Heart left ventricle (tissue), 16 donors: ENCODE measurements around the gene USP22. TPM values are rescaled to one million over a fixed set of nuclear protein-coding genes. Genes with fewer than 3 reads are reported as not detected.

Experiments
- ATAC-seq, 4 donors: fragments of 200-7000 bp; cut with Tn5 transposase; one replicate each; pipeline ENCODE4 v1.9.1; 2020 to 2022; ENCODE audit warnings: moderate library complexity in 4 of 4, mild to moderate bottlenecking in 3 of 4, moderate number of reproducible peaks in 1 of 4
- DNase-seq, 5 donors: peaks; one replicate each; pipeline ENCODE4 v3.0.0-alpha.2; 2020
- H3K27ac ChIP-seq, 12 donors: fragments of 200-600 bp; sonication (generic) in 4 of 12; one replicate each; pipeline versions ENCODE4 v1.5.0 to v1.8.0; 2016 to 2022; ENCODE audit warnings: mild to moderate bottlenecking in 2 of 12
- H3K27me3 ChIP-seq, 9 donors: fragments of 200-600 bp; sonication (generic) in 2 of 9; one replicate each; pipeline versions ENCODE4 v1.5.1 to v1.8.0; 2016 to 2022; ENCODE audit warnings: mild to moderate bottlenecking in 3 of 9
- H3K36me3 ChIP-seq, 9 donors: fragments of 200-600 bp; sonication (generic) in 2 of 9; one replicate each; pipeline versions ENCODE4 v1.5.0 to v1.8.0; 2018 to 2022; ENCODE audit warnings: mild to moderate bottlenecking in 2 of 9
- H3K4me1 ChIP-seq, 12 donors: fragments of 200-600 bp; sonication (generic) in 4 of 12; one replicate each; pipeline versions ENCODE4 v1.5.0 to v1.8.0; 2016 to 2022; ENCODE audit warnings: mild to moderate bottlenecking in 3 of 12
- H3K4me3 ChIP-seq, 12 donors: fragments of 200-600 bp; sonication (generic) in 4 of 12; one replicate each; pipeline versions ENCODE4 v1.5.0 to v1.8.0; 2017 to 2022; ENCODE audit warnings: mild to moderate bottlenecking in 9 of 12, moderate library complexity in 4 of 12
- H3K9me3 ChIP-seq, 12 donors: fragments of 200-600 bp; sonication (generic) in 4 of 12; one replicate each; pipeline versions ENCODE4 v1.5.0 to v1.8.0; 2016 to 2022; ENCODE audit warnings: mild to moderate bottlenecking in 1 of 12
- POLR2A ChIP-seq, 2 donors: fragments of 450-650 bp; IDR thresholded peaks; one replicate each; pipeline ENCODE4 v1.6.1; 2017; ENCODE audit warnings: antibody characterized with exemption in 2 of 2, mild to moderate bottlenecking in 2 of 2, moderate library complexity in 2 of 2
- WGBS, 4 donors: extraction: QIAGEN DNeasy Blood & Tissue Kit in 2 of 4; methylation state at CpG; one replicate each; pipeline versions ENCODE4 v1.1.5 to v1.1.7; 2013 to 2018; 5-methylcytosine and 5-hydroxymethylcytosine counted together
- intact Hi-C, 10 donors: fragments of 100-400 bp; cut with DNase I; formaldehyde crosslinking; loops; one replicate each; pipeline versions ENCODE4 v1.11.1 to v1.14.2; 2022
- polyA plus RNA-seq, 2 donors: library from polyadenylated mRNA; stranded (reverse); fragments of 200-250 nt; gene quantifications; one replicate each; pipeline ENCODE4 v1.2.3, GENCODE V29; 2013
- total RNA-seq, 9 donors: library from RNA; depleted of rRNA in 2 of 9; stranded (reverse); fragments of >200 nt in 2 of 9; fragmentation: NEBNext Ultra II Directional in 3 of 9; extraction: Animal tissue kit (Norgen Biotek cat#: 25700) in 3 of 9; gene quantifications; one replicate each; pipeline versions ENCODE4 v1.1.0 to v1.2.4, GENCODE V29; 2016 to 2023
- TF ChIP-seq, protein P1 (sequence below), 12 donors: fragments of 200-600 bp; sonication (generic) in 4 of 12; IDR thresholded peaks; one replicate each; pipeline versions ENCODE4 v1.5.0 to v1.8.0; 2018 to 2022; ENCODE audit warnings: antibody characterized with exemption in 12 of 12, mild to moderate bottlenecking in 5 of 12
- donor health status: ischemic (EF 13 %, LVEDD 7.1; RV severe dilation, severe dysfunction).
- donor health status: healthy with polysubstance abuse.
- donor health status: DM: no; HTN: yes; CAD: no.
- donor health status: DM: no; HTN: no; CAD: no.
- donor health status: ischemic (EF 25% LVEDD 6.9; RV normal size, moderate dysfunction).
- donor health status: ischemic (EF 25% LVEDD 5.7; RV mildly dilated, moderate dysfunction).
- donor health status: healthy.
- donor health status: DM: yes; HTN: yes; CAD: no.
- donor health status: ischemic (EF 35%, LVEDD 5.7; RV mildly dilated, moderate dysfunction).
- donor health status: nonischemic (EF 11% LVEDD 7.7; RV severe dilation, severe dysfunction).
- donor health status: DM: yes; HTN: yes; CAD: no.
- donor health status: PGD.
- donor health status: ischemic (EF 29% LVEDD 5.4; RV normal size, mild dysfunction).
- donor health status: nonischemic (EF 23%, LVEDD 6.1; RV moderate dilation, normal function).

USP22 gene
- total and polyA plus RNA-seq, 11 donors: 33.7 to 207 (median 169) TPM

DNA sequence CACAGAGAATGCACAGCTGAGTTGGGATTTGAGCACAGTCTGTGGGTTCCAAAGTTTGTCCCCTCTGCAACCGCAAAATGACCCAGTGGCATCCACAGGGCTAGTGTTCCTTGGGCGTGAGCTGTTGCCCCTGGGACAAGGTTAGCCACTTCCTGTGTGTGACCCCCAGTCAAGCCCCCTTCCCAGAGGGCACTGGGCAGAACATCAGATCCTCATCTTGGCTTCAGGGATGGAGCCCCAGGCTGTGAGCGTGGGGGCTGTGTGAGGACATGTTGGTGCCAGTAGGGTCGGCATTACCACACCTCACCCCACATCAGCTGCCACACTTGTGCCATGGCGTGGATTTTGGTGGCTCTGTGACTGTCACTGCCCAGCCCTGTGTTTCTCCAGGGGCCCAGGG lies 55.3 kb downstream of the USP22 start:
- Histone ChIP-seq H3K4me1 (peaks cover 0 to 8% (median under 1%) of the 10 kb centered on the region in 12 donors), H3K27ac (no peak overlapping the region), H3K9me3 (no peaks in the 10 kb centered on the region), H3K4me3 (no peak overlapping the region), H3K27me3 (no peaks in the 10 kb centered on the region), H3K36me3 (no peaks in the 10 kb centered on the region)
- intact Hi-C loops: loop anchor here in 2 of 10 donors (5.0 to 10.0 kb wide), 2 partner anchors 163 to 190 kb away; no protein-coding TSS in a partner anchor
- no peak for TF ChIP-seq POLR2A (IDR thresholded peaks at IDR 0.05)
- TF ChIP-seq, protein P1, sequence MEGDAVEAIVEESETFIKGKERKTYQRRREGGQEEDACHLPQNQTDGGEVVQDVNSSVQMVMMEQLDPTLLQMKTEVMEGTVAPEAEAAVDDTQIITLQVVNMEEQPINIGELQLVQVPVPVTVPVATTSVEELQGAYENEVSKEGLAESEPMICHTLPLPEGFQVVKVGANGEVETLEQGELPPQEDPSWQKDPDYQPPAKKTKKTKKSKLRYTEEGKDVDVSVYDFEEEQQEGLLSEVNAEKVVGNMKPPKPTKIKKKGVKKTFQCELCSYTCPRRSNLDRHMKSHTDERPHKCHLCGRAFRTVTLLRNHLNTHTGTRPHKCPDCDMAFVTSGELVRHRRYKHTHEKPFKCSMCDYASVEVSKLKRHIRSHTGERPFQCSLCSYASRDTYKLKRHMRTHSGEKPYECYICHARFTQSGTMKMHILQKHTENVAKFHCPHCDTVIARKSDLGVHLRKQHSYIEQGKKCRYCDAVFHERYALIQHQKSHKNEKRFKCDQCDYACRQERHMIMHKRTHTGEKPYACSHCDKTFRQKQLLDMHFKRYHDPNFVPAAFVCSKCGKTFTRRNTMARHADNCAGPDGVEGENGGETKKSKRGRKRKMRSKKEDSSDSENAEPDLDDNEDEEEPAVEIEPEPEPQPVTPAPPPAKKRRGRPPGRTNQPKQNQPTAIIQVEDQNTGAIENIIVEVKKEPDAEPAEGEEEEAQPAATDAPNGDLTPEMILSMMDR (IDR thresholded peaks at IDR 0.05): no peak
- DNase-seq: no peak
- no peak for ATAC-seq
- 90 to 95% (median 94%) methylated on average over 4 to 5 of the region's 5 CpGs for WGBS, 4 donors

DNA sequence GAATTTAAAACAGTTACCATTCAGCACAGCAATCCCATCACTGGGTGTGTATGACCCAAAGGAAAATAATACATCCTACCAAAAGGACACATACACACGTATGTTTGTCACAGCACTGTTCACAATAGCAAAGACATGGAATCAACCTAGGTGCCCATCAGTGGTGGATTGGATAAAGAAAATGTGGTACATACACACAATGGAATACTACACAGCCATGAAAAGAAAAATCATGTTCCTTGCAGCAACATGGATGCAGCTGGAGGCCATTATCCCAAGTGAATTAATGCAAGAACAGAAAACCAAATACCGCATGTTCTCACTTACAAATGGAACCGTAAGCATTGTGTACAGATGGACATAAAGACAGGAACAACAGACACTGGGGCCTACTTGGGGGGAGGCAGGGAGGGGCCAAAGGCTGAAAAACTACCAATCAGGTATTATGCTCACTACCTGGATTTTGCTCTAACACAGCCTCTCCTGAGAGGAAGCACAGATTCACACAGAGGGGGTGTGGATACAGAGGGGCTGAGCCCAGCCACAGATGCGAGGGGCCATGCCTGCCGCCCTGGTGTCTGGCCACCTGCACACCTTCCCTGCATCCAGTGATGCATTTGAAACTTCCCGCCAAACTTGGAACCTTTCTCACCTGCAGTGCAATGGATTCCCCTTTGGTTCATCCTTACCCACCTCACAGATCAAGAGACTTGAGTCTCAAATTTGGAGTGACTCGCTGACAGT lies 55.9 kb downstream of the USP22 start:
- Histone ChIP-seq H3K4me3 (no peak overlapping the region), H3K9me3 (no peaks in the 10 kb centered on the region), H3K36me3 (no peaks in the 10 kb centered on the region), H3K27me3 (no peaks in the 10 kb centered on the region), H3K27ac (no peak overlapping the region), H3K4me1 (peaks cover 0 to 6% (median 0%) of the 10 kb centered on the region in 12 donors)
- ATAC-seq: no peak
- TF ChIP-seq, protein P1 (IDR thresholded peaks at IDR 0.05): no peak
- TF ChIP-seq POLR2A (IDR thresholded peaks at IDR 0.05): no peak
- no peak for DNase-seq
- intact Hi-C loops: loop anchor here in 2 of 10 donors (5.0 to 10.0 kb wide), 2 partner anchors 162 to 190 kb away; no protein-coding TSS in a partner anchor
- 91 to 96% (median 95%) methylated on average over 7 of the region's 7 CpGs for WGBS, 4 donors

DNA sequence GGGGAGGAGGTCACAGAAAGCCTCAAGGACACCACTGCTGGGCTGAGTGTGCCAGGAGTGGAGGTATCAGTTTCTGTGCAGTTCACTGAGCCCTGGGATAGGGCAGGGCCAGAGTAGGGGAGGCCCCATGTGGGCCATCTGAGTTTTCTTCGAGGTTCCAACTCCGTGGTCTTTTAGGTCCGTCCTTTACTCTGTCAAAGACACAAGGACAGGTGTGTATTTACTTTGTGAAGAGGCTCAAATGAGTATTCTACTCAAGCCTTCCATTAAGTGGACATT lies 59.5 kb downstream of the USP22 start:
- intact Hi-C loops: loop anchor here in 1 of 10 donors (10.0 kb wide), 1 partner anchor 158 kb away; no protein-coding TSS in a partner anchor
- no peak overlapping the region for H3K27ac ChIP-seq
- no peak overlapping the region for H3K4me3 ChIP-seq
- DNase-seq (no peak), ATAC-seq (no peak)
- H3K4me1 ChIP-seq: no peaks in the 10 kb centered on the region
- H3K36me3 ChIP-seq: no peaks in the 10 kb centered on the region
- H3K27me3 ChIP-seq: peaks cover 0 to 12% (median 0%) of the 10 kb centered on the region in 9 donors
- TF ChIP-seq POLR2A (IDR thresholded peaks at IDR 0.05): no peak
- TF ChIP-seq, protein P1 (IDR thresholded peaks at IDR 0.05): no peak
- 83 to 94% (median 84%) methylated on average over 3 of the region's 3 CpGs for WGBS, 4 donors
- H3K9me3 ChIP-seq: no peaks in the 10 kb centered on the region

DNA sequence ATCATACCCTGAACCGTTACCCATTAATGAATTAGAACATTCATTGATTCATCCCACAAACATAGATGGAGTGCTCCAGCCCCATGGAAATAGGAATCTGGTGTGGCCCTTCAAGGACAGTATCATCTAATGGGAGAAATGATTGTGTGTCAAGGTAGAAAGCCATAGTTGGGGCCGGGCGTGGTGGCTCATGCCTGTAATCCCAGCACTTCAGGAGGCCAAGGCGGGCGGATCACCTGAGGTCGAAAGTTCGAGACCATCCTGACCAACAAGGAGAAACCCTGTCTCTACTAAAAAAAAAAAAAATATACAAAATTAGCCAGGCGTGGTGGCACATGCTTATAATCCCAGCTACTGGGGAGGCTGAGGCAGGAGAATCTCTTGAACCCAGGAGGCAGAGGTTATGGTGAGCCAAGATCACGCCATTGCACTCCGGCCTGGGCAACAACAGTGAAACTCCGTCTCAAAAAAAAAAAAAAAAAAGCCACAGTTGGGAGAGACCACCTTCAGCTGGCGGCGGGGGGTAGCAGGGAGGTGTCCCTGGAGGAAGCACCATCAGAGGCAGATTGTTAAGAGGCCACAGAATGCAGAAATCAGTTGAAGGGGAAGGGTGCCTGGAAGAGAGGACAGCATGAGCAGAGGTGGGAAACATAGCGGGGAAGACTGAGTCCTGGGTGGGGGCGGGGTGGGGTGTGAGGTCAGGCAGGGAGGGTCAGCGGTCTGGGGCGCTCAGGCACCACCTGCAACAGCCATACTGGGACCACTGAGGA lies 60.0 kb downstream of the USP22 start:
- Histone ChIP-seq H3K27ac (no peak overlapping the region), H3K4me3 (no peak overlapping the region), H3K4me1 (peaks cover 0 to 2% (median 0%) of the 10 kb centered on the region in 12 donors), H3K9me3 (no peaks in the 10 kb centered on the region), H3K36me3 (no peaks in the 10 kb centered on the region), H3K27me3 (peaks cover 0 to 12% (median 0%) of the 10 kb centered on the region in 9 donors)
- intact Hi-C loops: loop anchor here in 1 of 10 donors (10.0 kb wide), 1 partner anchor 158 kb away; no protein-coding TSS in a partner anchor
- ATAC-seq: no peak
- TF ChIP-seq, protein P1 (IDR thresholded peaks at IDR 0.05): no peak
- TF ChIP-seq POLR2A (IDR thresholded peaks at IDR 0.05): no peak
- WGBS, 4 donors: 89 to 93% (median 91%) methylated on average over 17 of the region's 17 CpGs
- no peak for DNase-seq
